ENCODE results near the gene ZNF169.

DNA sequence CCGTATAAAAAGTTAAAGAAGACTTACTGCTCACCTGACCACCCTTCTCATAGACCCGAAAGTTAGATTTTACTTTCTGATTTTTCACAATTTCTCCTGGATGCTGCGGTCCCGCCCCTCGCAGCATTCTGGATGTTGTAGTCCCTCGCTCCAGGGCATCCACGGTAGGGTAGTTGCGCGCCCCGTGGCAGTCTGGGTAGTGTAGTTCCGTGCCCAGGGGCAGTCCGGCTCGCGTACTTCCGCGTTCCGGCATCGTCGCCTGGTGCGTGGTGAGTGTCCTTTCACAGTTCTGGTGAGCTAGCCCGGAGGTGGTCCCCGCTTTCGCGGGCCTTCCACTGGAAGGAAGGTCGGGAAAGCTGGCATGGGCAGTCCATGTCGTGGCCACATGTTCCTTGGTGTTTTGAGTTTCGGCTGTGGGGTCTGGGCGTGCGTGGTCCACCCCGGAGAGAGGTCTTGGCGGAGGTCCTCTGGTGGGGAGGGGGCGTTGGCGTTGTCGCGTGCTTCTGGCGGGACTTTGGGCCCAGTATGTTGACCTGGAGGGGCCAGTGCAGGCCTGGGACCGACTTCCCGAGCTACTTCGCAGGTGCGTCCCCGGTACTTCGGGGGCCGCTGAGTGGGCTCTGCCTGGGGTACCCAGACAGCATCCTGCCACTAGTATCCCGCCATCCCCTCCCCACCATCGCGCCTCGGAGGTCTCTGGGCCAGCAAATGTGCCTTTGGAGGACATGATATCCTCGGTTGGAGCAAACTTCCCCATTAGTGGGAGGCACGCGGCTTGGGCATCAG is at the start of gene ZNF169:
- TF ChIP-seq, protein P1, sequence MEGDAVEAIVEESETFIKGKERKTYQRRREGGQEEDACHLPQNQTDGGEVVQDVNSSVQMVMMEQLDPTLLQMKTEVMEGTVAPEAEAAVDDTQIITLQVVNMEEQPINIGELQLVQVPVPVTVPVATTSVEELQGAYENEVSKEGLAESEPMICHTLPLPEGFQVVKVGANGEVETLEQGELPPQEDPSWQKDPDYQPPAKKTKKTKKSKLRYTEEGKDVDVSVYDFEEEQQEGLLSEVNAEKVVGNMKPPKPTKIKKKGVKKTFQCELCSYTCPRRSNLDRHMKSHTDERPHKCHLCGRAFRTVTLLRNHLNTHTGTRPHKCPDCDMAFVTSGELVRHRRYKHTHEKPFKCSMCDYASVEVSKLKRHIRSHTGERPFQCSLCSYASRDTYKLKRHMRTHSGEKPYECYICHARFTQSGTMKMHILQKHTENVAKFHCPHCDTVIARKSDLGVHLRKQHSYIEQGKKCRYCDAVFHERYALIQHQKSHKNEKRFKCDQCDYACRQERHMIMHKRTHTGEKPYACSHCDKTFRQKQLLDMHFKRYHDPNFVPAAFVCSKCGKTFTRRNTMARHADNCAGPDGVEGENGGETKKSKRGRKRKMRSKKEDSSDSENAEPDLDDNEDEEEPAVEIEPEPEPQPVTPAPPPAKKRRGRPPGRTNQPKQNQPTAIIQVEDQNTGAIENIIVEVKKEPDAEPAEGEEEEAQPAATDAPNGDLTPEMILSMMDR (IDR thresholded peaks at IDR 0.05): no peak
- peak in 1 of 2 donors; percentile 19 for TF ChIP-seq POLR2A (IDR thresholded peaks at IDR 0.05)

Measured in tibial nerve (tissue), 3 donors.